SH-SY5Y (cell line): Measurements from ENCODE around the gene MGAT2.

Source experiments
- GATA2 ChIP-seq: IDR thresholded peaks from 2 replicates; pipeline ENCODE4 v1.6.1; 2011; ENCODE audit warnings: mild to moderate bottlenecking, low read depth, low read length
- GATA3 ChIP-seq: IDR thresholded peaks from 2 replicates; pipeline ENCODE4 v1.6.1; 2011; ENCODE audit warnings: low read depth, mild to moderate bottlenecking, low read length, moderate library complexity

MGAT2 gene

GRCh38 chr14:49620182-49621113 is at the start of gene MGAT2, which contains the start of gene RPL36AL:
Gene MGAT2 (plus strand): TSS chr14:49620799. CDS start chr14:49621269, 470 bp downstream.
Gene RPL36AL (minus strand): TSS chr14:49620626. CDS start chr14:49619104, 1,522 bp downstream.
- no peak for TF ChIP-seq GATA2
- TF ChIP-seq GATA3: no peak

GRCh38 chr14:49574038-49574437 is 46.6 kb upstream of the MGAT2 start:
- TF ChIP-seq GATA2 (no peak), GATA3 (no peak)

GRCh38 chr14:49578141-49578540 is 42.5 kb upstream of the MGAT2 start:
- no peak for TF ChIP-seq GATA3
- no peak for TF ChIP-seq GATA2

GRCh38 chr14:49579841-49580240 is 40.8 kb upstream of the MGAT2 start:
- TF ChIP-seq GATA2: no peak
- TF ChIP-seq GATA3: no peak

GRCh38 chr14:49581209-49582112 is 39.1 kb upstream of the MGAT2 start:
- no peak for TF ChIP-seq GATA2
- TF ChIP-seq GATA3: no peak

GRCh38 chr14:49582113-49582977 is 38.3 kb upstream of the MGAT2 start:
- TF ChIP-seq GATA3 (no peak), GATA2 (no peak)

- TF ChIP-seq GATA3 (no peak), GATA2 (no peak)
Observed at GRCh38 chr14:49583629-49584028, 37.0 kb upstream of the MGAT2 start.

- TF ChIP-seq GATA3: no peak
- TF ChIP-seq GATA2: no peak
Observed at GRCh38 chr14:49584058-49584457, 36.5 kb upstream of the MGAT2 start.

- 0 out of 2 replicates have a peak, but pooled peaks have one; percentile 12 for TF ChIP-seq GATA2
- no peak for TF ChIP-seq GATA3
Observed at GRCh38 chr14:49585803-49586672, 34.6 kb upstream of the MGAT2 start, which contains the start of gene RPS29. Gene RPS29 (minus strand): TSS chr14:49586380. CDS start chr14:49586346, 34 bp downstream.

GRCh38 chr14:49586673-49587460 is 33.7 kb upstream of the MGAT2 start:
- no peak for TF ChIP-seq GATA2
- no peak for TF ChIP-seq GATA3

- TF ChIP-seq GATA2 (no peak), GATA3 (no peak)
Observed at GRCh38 chr14:49589387-49589786, 31.2 kb upstream of the MGAT2 start.

GRCh38 chr14:49593016-49593415 is 27.6 kb upstream of the MGAT2 start:
- TF ChIP-seq GATA3: no peak
- no peak for TF ChIP-seq GATA2
